Ectodermal cell (in vitro differentiated cells): ENCODE measurements around the gene SOCS2. TPM values are rescaled to one million over a fixed set of nuclear protein-coding genes. Genes with fewer than 3 reads are reported as not detected.
A peak's percentile ranks its signal among the peaks of the same experiment; 100 is the strongest.

Experiments
- H3K27ac ChIP-seq: 2 replicates; pipeline ENCODE4 v1.7.0; 2013; ENCODE audit warnings: mild to moderate bottlenecking, low read depth, low read length; ENCODE audit not compliant: insufficient read depth, poor library complexity, severe bottlenecking
- H3K27me3 ChIP-seq: 2 replicates; pipeline ENCODE4 v1.7.0; 2013; ENCODE audit warnings: mild to moderate bottlenecking, low read length; ENCODE audit not compliant: insufficient read depth, control insufficient read depth, poor library complexity, severe bottlenecking
- H3K36me3 ChIP-seq: one replicate; pipeline ENCODE4 v1.7.0; 2013; ENCODE audit warnings: low read length; ENCODE audit not compliant: control insufficient read depth, insufficient read depth
- H3K4me1 ChIP-seq: one replicate; pipeline ENCODE4 v1.7.0; 2013; ENCODE audit warnings: low read length; ENCODE audit not compliant: control insufficient read depth, insufficient read depth
- H3K4me3 ChIP-seq: 2 replicates; pipeline ENCODE4 v1.7.0; 2013; ENCODE audit warnings: low read depth, low read length, control low read depth; ENCODE audit not compliant: insufficient read depth
- H3K9me3 ChIP-seq: 2 replicates; pipeline ENCODE4 v1.7.0; 2013; ENCODE audit warnings: mild to moderate bottlenecking, low read length, moderate library complexity; ENCODE audit not compliant: control insufficient read depth
- whole genome bisulfite sequencing, 2 experiments: methylation state at CpG; one replicate each; pipeline ENCODE4 v1.1.7; 2013; ENCODE audit warnings: missing lambda C conversion rate in 2 of 2; 5-methylcytosine and 5-hydroxymethylcytosine counted together
- polyA plus RNA-seq, 4 experiments: library from polyadenylated mRNA; stranded (reverse); fragments of 50-300 nt; gene quantifications; one replicate each; pipeline ENCODE4 v1.2.3, GENCODE V29; 2013

The SOCS2 gene
- 2.8 TPM for polyA plus RNA-seq (2013, experiment 1 of 4)
- polyA plus RNA-seq (2013, experiment 2 of 4): 4.5 TPM
- 5.2 TPM for polyA plus RNA-seq (2013, experiment 3 of 4)
- polyA plus RNA-seq (2013, experiment 4 of 4): 6.6 TPM

- peak within 1 kb of the TSS; percentile 69 for H3K4me3 ChIP-seq
- H3K36me3 ChIP-seq: no peaks in the 10 kb centered on the region
- H3K27ac ChIP-seq: no peak within 1 kb of the TSS
- peaks cover 70% of the 10 kb centered on the region for H3K27me3 ChIP-seq
- no peaks in the 10 kb centered on the region for H3K9me3 ChIP-seq
- H3K4me1 ChIP-seq: peaks cover 20% of the 10 kb centered on the region
- WGBS, 2 experiments: 0 to 1% methylated on average over 58 to 59 of the region's 59 CpGs
Measured at GRCh38 chr12:93571925-93572711, at the start of gene SOCS2. Gene SOCS2, plus strand, starts transcription at chr12:93572675. Its CDS starts 223 bp downstream, at chr12:93572898.

GRCh38 chr12:93524386-93525133 is 47.9 kb upstream of the SOCS2 start:
- WGBS, 2 experiments: 84 to 87% methylated on average over 10 of the region's 10 CpGs
- no peaks in the 10 kb centered on the region for H3K9me3 ChIP-seq
- H3K27ac ChIP-seq: no peak overlapping the region
- no peaks in the 10 kb centered on the region for H3K4me1 ChIP-seq
- no peaks in the 10 kb centered on the region for H3K27me3 ChIP-seq
- no peak overlapping the region for H3K4me3 ChIP-seq
- no peaks in the 10 kb centered on the region for H3K36me3 ChIP-seq

GRCh38 chr12:93526786-93527428 is 45.6 kb upstream of the SOCS2 start:
- H3K36me3 ChIP-seq: no peaks in the 10 kb centered on the region
- H3K4me1 ChIP-seq: no peaks in the 10 kb centered on the region
- 75 to 76% methylated on average over 4 of the region's 4 CpGs for WGBS, 2 experiments
- H3K27ac ChIP-seq: no peak overlapping the region
- H3K4me3 ChIP-seq: no peak overlapping the region
- no peaks in the 10 kb centered on the region for H3K27me3 ChIP-seq
- no peaks in the 10 kb centered on the region for H3K9me3 ChIP-seq

- no peaks in the 10 kb centered on the region for H3K9me3 ChIP-seq
- H3K4me1 ChIP-seq: no peaks in the 10 kb centered on the region
- no peak overlapping the region for H3K27ac ChIP-seq
- no peaks in the 10 kb centered on the region for H3K27me3 ChIP-seq
- no peak overlapping the region for H3K4me3 ChIP-seq
- 97 to 98% methylated on average over 5 of the region's 5 CpGs for WGBS, 2 experiments
- no peaks in the 10 kb centered on the region for H3K36me3 ChIP-seq
Measured at GRCh38 chr12:93530358-93530757, 42.1 kb upstream of the SOCS2 start.

- WGBS, 2 experiments: 92% methylated on average over 5 of the region's 5 CpGs
Measured at GRCh38 chr12:93533310-93533709, 39.2 kb upstream of the SOCS2 start.

GRCh38 chr12:93536111-93536765 is 36.2 kb upstream of the SOCS2 start:
- H3K27me3 ChIP-seq: no peaks in the 10 kb centered on the region
- no peaks in the 10 kb centered on the region for H3K4me1 ChIP-seq
- 84 to 93% methylated on average over 2 of the region's 2 CpGs for WGBS, 2 experiments
- H3K9me3 ChIP-seq: no peaks in the 10 kb centered on the region
- no peaks in the 10 kb centered on the region for H3K36me3 ChIP-seq
- H3K4me3 ChIP-seq: no peak overlapping the region
- no peak overlapping the region for H3K27ac ChIP-seq

More at GRCh38 chr12:93533310-93533709, 39.2 kb upstream of the SOCS2 start:
- Histone ChIP-seq H3K9me3 (no peaks in the 10 kb centered on the region), H3K27ac (no peak overlapping the region), H3K4me3 (no peak overlapping the region), H3K36me3 (no peaks in the 10 kb centered on the region), H3K27me3 (no peaks in the 10 kb centered on the region), H3K4me1 (no peaks in the 10 kb centered on the region)

- no peaks in the 10 kb centered on the region for H3K9me3 ChIP-seq
- no peaks in the 10 kb centered on the region for H3K27me3 ChIP-seq
- H3K36me3 ChIP-seq: no peaks in the 10 kb centered on the region
- no peak overlapping the region for H3K27ac ChIP-seq
- WGBS, 2 experiments: 93 to 96% methylated on average over 4 to 5 of the region's 5 CpGs
- H3K4me1 ChIP-seq: no peaks in the 10 kb centered on the region
- H3K4me3 ChIP-seq: no peak overlapping the region
Measured at GRCh38 chr12:93536766-93537488, 35.5 kb upstream of the SOCS2 start.

GRCh38 chr12:93537769-93538168 is 34.7 kb upstream of the SOCS2 start:
- no peak overlapping the region for H3K27ac ChIP-seq

GRCh38 chr12:93539821-93540220 is 32.7 kb upstream of the SOCS2 start:
- H3K9me3 ChIP-seq: no peaks in the 10 kb centered on the region
- H3K4me1 ChIP-seq: no peaks in the 10 kb centered on the region
- no peak overlapping the region for H3K27ac ChIP-seq
- 94% methylated on average over 4 of the region's 4 CpGs for WGBS, 2 experiments
- H3K36me3 ChIP-seq: no peaks in the 10 kb centered on the region
- no peak overlapping the region for H3K4me3 ChIP-seq
- H3K27me3 ChIP-seq: no peaks in the 10 kb centered on the region

More at GRCh38 chr12:93537769-93538168, 34.7 kb upstream of the SOCS2 start:
- H3K4me1 ChIP-seq: no peaks in the 10 kb centered on the region
- no peak overlapping the region for H3K4me3 ChIP-seq
- no peaks in the 10 kb centered on the region for H3K9me3 ChIP-seq
- no peaks in the 10 kb centered on the region for H3K27me3 ChIP-seq
- WGBS, 2 experiments: 86 to 95% methylated on average over 5 of the region's 5 CpGs
- H3K36me3 ChIP-seq: no peaks in the 10 kb centered on the region
